IgD-negative memory B cell (primary cell): ENCODE measurements around the gene RAB3GAP2. TPM values are rescaled to one million over a fixed set of nuclear protein-coding genes. Genes with fewer than 3 reads are reported as not detected.
"Not testable (repeated sequence)": the region's sequence is repeated elsewhere in the genome, so short reads cannot be mapped to it uniquely, and the experiment has no call there.

Source experiments
- H3K27ac Mint-ChIP-seq, 3 donors: one replicate each; pipeline ENCODE4 v1.8.0; 2020 to 2022; ENCODE audit warnings: mild to moderate bottlenecking in 3 of 3, mixed read lengths in 3 of 3, moderate library complexity in 1 of 3
- H3K27me3 Mint-ChIP-seq: one replicate; pipeline ENCODE4 v1.8.0; 2021; ENCODE audit warnings: mixed read lengths
- H3K36me3 Mint-ChIP-seq: one replicate; pipeline ENCODE4 v1.8.0; 2020; ENCODE audit warnings: mild to moderate bottlenecking, mixed read lengths
- H3K4me1 Mint-ChIP-seq, 3 donors: one replicate each; pipeline ENCODE4 v1.8.0; 2020 to 2022; ENCODE audit warnings: mixed read lengths in 3 of 3, mild to moderate bottlenecking in 1 of 3
- H3K4me3 Mint-ChIP-seq, 4 donors: one replicate each; pipeline ENCODE4 v1.8.0; 2020 to 2022; ENCODE audit warnings: mild to moderate bottlenecking in 4 of 4, mixed read lengths in 4 of 4, moderate library complexity in 3 of 4
- H3K9me3 Mint-ChIP-seq, 3 donors: one replicate each; pipeline ENCODE4 v1.8.0; 2020 to 2021; ENCODE audit warnings: mixed read lengths in 3 of 3, mild to moderate bottlenecking in 1 of 3
- polyA plus RNA-seq: library from polyadenylated mRNA; unstranded; fragments of 300-500 nt; fragmentation: Illumina TruSeq; gene quantifications from one replicate; pipeline ENCODE4 v1.2.3, GENCODE V29; 2021

RAB3GAP2 gene
- polyA plus RNA-seq, 1 donor from 2014 or later, result 25.6 TPM

DNA sequence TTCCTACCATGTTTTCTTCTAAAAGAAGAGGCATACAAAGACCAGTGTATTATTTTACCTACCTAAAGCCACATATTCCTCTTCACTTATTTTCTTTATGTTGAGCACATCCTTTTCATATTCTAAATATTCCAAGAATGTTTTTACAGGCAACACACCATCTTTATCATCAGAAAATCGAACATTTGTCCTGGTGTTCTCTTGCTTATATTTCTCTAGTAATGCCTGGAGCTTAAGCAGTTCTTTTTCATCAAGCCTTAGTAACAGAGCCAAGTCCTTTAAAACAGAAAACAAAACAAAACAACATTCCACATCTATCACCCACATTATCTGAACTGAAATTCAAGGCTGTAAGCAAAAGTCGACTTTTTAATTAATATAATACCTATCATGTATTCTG lies 89.6 kb downstream of the RAB3GAP2 start:
- no peak overlapping the region for H3K27ac Mint-ChIP-seq
- no peaks in the 10 kb centered on the region for H3K27me3 Mint-ChIP-seq
- no peak overlapping the region for H3K4me3 Mint-ChIP-seq
- no peaks in the 10 kb centered on the region for H3K9me3 Mint-ChIP-seq
- H3K4me1 Mint-ChIP-seq, result peaks cover 0 to 4% (median 0%) of the 10 kb centered on the region in 3 donors
- H3K36me3 Mint-ChIP-seq, result peaks cover 5% of the 10 kb centered on the region

DNA sequence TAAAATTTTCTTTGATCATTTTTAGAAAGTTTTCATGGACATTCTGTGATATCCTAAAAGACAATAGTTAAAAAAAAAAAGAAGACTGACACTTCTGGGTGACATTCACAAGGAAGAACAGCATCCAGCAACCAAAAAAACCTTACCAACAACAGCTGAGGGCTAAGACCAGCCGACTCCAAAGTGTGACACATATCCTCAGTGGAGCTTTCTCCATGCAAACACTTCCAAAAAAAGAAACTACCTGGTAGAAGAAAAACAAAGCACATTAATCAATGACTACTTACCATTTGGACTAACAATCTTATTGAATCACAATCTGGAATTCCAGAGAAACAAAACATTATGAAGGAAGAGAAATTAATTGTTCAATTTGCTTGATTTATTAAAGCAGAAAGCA lies 90.1 kb downstream of the RAB3GAP2 start:
- H3K27ac Mint-ChIP-seq, result no peak overlapping the region
- H3K36me3 Mint-ChIP-seq, result peaks cover 7% of the 10 kb centered on the region
- peaks cover 0 to 4% (median 3%) of the 10 kb centered on the region in 3 donors for H3K4me1 Mint-ChIP-seq
- no peaks in the 10 kb centered on the region for H3K9me3 Mint-ChIP-seq
- no peak overlapping the region for H3K4me3 Mint-ChIP-seq
- no peaks in the 10 kb centered on the region for H3K27me3 Mint-ChIP-seq

DNA sequence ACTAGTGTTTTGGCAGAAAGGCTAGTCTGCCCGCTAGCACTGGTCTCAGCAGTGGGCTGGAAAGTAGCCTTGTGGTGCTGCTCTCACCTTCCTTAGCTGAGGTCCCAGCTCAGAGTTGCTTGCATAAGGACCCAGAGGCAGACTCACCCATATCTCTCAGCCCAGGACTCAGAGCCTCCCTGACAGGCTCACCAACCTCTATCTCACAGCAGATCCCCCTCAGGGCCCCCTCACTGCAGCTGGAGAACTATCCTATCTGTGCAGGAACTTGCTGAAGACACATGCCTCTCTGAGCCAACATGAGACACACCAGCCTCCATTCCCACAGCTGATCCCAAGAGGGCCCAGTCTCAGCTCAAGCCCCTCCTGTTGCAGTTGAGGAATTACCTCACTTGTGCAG lies 95.7 kb downstream of the RAB3GAP2 start:
- Mint-ChIP-seq H3K27ac (peak overlapping the region in 1 of 3 donors; percentile 50), H3K4me3 (no peak overlapping the region), H3K27me3 (no peaks in the 10 kb centered on the region), H3K36me3 (peaks cover 22% of the 10 kb centered on the region), H3K4me1 (peaks cover 0 to 12% (median 8%) of the 10 kb centered on the region in 3 donors), H3K9me3 (no peaks in the 10 kb centered on the region)

DNA sequence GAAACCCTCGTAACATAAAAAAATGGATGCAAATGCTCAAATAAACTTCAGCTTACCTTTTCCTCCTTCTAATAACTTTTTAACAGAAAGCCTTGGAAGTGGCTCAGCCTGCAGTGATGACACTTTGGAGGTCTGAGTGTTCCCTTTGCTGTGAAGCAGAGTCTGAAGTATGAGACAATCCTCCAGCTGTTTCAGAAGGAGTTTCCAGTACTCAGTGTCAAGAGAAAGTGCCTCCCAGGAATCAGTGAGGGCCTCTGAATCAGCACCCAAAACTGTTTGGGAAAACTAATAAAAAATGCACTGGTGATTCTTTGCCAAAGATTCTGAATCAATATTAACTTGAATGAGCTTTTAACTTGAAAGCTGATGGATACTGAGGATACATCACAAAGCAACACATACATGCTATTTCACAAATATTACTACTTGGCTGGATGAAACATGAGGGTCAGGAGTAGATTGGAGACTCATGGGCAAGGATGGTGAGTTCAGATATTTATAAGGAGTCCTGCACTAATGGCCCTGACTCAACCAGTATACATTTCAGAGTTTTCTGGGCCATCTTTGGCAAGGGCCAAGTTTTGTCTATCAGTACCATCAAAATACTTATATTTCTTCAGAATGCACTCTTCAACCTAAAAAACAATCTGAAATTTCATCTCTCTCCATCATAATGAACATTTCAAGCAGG lies 101.3 kb downstream of the RAB3GAP2 start:
- no peak overlapping the region for H3K4me3 Mint-ChIP-seq
- no peaks in the 10 kb centered on the region for H3K27me3 Mint-ChIP-seq
- H3K9me3 Mint-ChIP-seq, result no peaks in the 10 kb centered on the region
- no peak overlapping the region for H3K27ac Mint-ChIP-seq
- H3K36me3 Mint-ChIP-seq, result peaks cover 25% of the 10 kb centered on the region
- peaks cover 0 to 9% (median 0%) of the 10 kb centered on the region in 3 donors for H3K4me1 Mint-ChIP-seq

DNA sequence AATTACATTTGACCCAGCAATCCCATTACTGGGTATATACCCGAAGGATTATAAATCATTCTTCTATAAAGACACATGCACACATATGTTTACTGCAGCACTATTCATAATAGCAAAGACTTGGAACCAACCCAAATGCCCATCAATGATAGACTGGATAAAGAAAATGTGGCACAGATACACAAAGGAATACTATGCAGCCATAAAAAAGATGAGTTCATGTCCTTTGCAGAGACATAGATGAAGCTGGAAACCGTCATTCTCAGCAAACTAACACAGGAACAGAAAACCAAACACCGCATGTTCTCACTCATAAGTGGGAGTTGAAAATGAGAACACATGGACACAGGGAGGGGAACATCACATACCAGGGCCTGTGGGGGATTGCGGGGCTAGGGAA lies 102.4 kb downstream of the RAB3GAP2 start:
- not testable (repeated sequence) for H3K4me1 Mint-ChIP-seq, H3K4me3 Mint-ChIP-seq, H3K27ac Mint-ChIP-seq, H3K27me3 Mint-ChIP-seq, H3K9me3 Mint-ChIP-seq
- H3K36me3 Mint-ChIP-seq, result peaks cover 24% of the 10 kb centered on the region

DNA sequence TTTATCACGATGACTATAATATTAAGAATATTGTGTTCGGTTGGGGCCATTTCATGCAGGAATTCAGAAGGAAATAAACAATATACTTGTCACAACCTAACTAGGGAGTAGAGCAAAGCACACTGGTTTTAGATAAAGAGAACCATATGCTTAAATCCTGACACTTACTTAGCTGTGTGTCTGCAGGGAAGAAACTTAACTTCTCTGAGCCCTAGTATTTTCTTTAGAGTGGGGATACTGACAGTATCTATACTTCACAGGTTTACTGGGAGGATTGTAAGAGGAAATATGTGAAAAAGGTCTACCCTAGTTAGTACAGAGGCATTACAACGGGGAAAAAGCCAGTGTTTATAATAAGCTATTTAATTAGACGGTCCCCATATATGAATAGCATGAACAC lies 105.4 kb downstream of the RAB3GAP2 start:
- Mint-ChIP-seq H3K4me3 (no peak overlapping the region), H3K4me1 (no peaks in the 10 kb centered on the region), H3K27ac (no peak overlapping the region), H3K27me3 (no peaks in the 10 kb centered on the region), H3K36me3 (peaks cover 18% of the 10 kb centered on the region), H3K9me3 (no peaks in the 10 kb centered on the region)

DNA sequence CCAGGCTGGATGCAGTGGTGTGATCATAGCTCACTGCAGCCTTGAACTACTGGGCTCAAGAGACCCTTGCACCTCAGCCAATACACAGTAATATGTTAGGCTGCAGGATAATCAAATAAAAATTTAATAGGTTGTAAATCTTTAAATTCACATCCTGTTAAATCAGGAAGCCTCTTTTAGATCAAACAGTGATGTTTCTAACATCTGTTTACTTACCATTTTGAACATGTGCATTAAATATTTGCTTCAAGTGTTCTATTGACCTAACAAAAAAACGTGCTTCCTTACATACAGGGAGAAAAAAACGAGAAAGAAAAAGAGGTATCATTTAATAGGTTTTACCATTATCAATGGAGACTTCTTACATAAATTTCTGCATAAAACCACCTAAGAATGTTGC lies 107.7 kb downstream of the RAB3GAP2 start:
- H3K9me3 Mint-ChIP-seq, result no peaks in the 10 kb centered on the region
- H3K4me3 Mint-ChIP-seq, result no peak overlapping the region
- H3K27ac Mint-ChIP-seq, result no peak overlapping the region
- H3K4me1 Mint-ChIP-seq, result no peaks in the 10 kb centered on the region
- H3K27me3 Mint-ChIP-seq, result no peaks in the 10 kb centered on the region
- H3K36me3 Mint-ChIP-seq, result peaks cover 5% of the 10 kb centered on the region

DNA sequence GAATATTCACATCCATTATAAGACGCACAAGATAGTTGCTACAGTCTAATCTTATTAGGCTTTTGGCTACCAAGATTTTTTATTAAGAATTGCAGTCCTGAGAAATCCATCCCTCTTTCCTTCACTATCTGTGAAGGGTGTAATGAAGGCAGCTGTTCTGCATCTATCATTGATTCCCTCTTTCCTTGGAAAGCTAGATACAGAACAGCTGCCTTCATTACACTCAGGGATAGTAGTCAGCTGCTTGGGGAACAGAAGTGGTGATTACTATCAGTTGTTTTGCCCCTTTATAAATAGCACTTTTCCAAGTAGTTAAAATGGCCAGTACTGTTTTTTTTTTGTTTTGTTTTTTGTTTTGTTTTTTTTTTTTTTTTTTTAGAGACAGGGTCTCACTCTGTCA lies 108.1 kb downstream of the RAB3GAP2 start:
- Mint-ChIP-seq H3K4me3 (no peak overlapping the region), H3K36me3 (peaks cover 5% of the 10 kb centered on the region), H3K4me1 (no peaks in the 10 kb centered on the region), H3K9me3 (no peaks in the 10 kb centered on the region), H3K27ac (no peak overlapping the region), H3K27me3 (no peaks in the 10 kb centered on the region)

DNA sequence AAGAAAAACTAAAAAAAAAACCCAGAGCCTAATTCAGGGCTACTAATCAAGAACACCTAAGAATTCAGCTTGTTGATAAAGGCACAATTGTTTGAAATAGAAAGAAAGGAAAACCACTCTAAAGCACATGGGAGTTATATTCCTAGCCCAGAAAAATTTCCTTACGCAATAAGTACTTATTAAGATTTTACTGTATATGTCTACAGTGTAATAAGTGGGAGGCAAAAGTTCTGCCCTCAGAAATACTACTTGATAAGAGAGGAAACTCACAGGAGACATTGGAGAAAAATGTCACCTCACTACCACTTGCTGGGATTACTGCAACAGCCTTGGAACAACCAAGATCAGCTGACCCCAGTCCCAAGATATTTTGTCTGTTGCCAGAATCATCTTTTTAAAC lies 112.2 kb downstream of the RAB3GAP2 start:
- Mint-ChIP-seq H3K27me3 (no peaks in the 10 kb centered on the region), H3K27ac (peak overlapping the region in 1 of 3 donors; percentile 41), H3K4me1 (no peaks in the 10 kb centered on the region), H3K9me3 (no peaks in the 10 kb centered on the region), H3K36me3 (peaks cover 7% of the 10 kb centered on the region), H3K4me3 (no peak overlapping the region)

DNA sequence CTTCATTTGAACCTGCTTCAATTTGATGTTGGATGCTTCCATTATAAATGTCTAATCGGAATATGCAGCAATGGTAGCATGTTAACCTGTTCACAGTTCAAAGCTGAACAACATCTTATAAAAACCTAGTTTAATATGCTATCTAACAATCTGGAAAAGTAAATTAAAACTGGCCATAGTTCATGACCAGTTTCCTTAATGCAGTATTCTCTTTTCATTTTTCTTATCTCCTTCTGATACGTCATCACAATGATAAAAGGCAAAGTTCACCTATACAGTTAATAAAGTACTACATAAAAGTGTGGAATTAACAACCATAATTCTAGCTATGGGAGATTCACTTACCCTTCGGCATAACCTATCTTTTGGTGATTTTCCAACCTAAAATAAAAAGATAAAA lies 113.2 kb downstream of the RAB3GAP2 start:
- Mint-ChIP-seq H3K27me3 (no peaks in the 10 kb centered on the region), H3K9me3 (no peaks in the 10 kb centered on the region), H3K36me3 (peaks cover 7% of the 10 kb centered on the region), H3K4me1 (no peaks in the 10 kb centered on the region), H3K27ac (no peak overlapping the region), H3K4me3 (no peak overlapping the region)

DNA sequence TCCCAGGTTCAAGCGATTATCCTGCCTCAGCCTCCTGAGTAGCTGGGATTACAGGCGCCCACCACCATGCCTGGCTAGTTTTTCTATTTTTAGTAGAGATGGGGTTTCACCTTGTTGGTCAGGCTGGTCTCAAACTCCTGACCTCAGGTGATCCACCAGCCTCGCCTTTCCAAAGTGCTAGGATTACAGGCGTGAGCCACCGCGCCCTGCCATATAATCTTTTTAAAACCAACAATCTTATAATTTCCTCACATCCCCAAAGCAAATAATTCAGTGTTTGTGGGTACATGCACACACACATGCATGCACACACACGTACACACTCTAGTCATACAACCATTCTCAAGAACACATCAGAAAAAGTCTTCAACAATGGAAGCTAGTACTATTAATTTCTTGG lies 113.7 kb downstream of the RAB3GAP2 start:
- not testable (repeated sequence) for H3K36me3 Mint-ChIP-seq, H3K4me1 Mint-ChIP-seq, H3K9me3 Mint-ChIP-seq, H3K4me3 Mint-ChIP-seq, H3K27ac Mint-ChIP-seq, H3K27me3 Mint-ChIP-seq

DNA sequence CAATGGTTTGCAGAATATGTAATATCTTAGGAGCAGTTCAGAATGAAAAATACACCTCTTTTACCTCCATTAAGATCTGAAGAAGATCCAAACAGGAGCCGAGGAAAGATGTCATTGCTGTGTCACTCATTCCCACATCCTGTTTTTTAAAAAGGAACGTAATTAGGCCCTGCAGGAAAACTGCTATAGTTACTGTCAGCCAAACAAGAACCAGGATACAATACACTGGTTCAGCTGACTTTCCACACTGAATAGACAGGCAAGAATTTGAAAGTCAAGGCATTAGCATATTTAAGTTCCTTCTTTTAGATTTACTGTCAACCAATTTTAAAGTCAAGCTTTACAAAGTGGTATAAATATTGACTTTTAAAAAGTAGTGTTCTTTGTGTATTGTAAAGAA lies 114.5 kb downstream of the RAB3GAP2 start:
- Mint-ChIP-seq H3K9me3 (no peaks in the 10 kb centered on the region), H3K36me3 (peaks cover 7% of the 10 kb centered on the region), H3K4me3 (no peak overlapping the region), H3K27ac (no peak overlapping the region), H3K27me3 (no peaks in the 10 kb centered on the region), H3K4me1 (no peaks in the 10 kb centered on the region)

DNA sequence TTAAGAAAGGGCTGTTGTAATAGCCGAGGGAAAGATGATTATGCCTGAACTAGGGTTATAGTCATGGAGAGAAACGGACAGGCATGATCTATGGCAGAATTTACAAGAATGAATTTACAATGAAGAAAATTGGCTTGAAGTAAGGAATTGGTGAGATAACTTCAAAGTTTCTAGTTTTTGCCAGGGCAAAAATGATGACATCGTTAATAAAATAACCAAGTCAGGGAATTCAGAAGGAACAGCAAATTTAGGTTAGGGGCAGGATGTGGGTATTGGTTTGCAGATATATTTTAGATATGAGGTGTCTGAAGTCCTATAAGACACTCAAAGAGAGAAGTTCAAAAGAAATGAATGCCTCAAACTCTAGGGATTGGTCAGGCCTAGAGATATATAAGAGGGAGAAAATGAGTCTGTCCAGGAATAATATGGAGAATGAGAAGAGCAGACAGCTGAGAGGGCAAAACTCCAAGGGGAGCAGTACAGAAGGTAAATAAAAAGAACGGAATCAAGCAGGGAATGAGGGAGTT lies 115.6 kb downstream of the RAB3GAP2 start:
- Mint-ChIP-seq H3K9me3 (no peaks in the 10 kb centered on the region), H3K4me1 (no peaks in the 10 kb centered on the region), H3K4me3 (no peak overlapping the region), H3K36me3 (peaks cover 9% of the 10 kb centered on the region), H3K27ac (peak overlapping the region in 1 of 3 donors; percentile 0), H3K27me3 (no peaks in the 10 kb centered on the region)

DNA sequence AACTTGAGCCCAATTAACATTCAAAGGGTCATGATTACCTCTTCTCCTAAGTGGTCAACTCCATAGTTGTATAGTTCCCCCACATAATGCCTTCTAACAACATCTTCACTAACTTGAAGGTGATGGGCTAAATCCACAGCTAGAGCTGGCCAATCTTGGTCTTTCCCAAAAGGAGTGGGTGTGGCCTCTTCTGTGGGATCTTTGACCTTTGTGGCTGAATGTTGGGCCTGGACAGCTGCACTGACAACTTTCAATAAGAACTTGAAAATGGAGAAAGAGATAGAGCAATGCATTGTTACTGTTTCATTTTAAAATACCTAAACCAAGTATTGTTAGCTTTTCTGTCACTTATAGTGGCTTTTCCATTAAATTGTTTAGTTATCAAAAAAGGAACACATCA lies 119.1 kb downstream of the RAB3GAP2 start:
- no peak overlapping the region for H3K4me3 Mint-ChIP-seq

DNA sequence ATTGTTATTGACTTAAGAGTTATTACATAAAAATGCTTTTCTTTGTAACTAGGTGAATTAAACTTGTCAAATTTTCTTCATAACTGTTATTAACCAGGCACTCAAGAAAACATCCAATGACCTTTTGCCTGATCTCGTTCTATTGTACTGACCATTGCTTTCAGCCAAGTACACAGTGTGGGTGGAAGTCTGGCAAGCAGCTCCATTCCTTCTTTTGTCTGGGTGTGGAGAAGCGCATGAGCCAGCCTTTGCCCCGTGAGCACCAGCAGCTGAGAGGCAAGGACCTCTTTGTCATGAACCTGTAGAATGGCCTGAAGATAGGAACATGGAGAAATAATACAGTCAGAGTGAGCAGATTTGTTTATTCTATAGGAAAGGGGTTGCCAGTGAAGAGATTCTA lies 120.8 kb downstream of the RAB3GAP2 start:
- Mint-ChIP-seq H3K4me3 (no peak overlapping the region), H3K27me3 (no peaks in the 10 kb centered on the region), H3K27ac (peak overlapping the region in 1 of 3 donors; percentile 13), H3K36me3 (peaks cover 5% of the 10 kb centered on the region), H3K9me3 (no peaks in the 10 kb centered on the region), H3K4me1 (peaks cover 0 to 8% (median 6%) of the 10 kb centered on the region in 3 donors)

More for the DNA sequence above, 119.1 kb downstream of the RAB3GAP2 start:
- peaks cover 0 to 8% (median 5%) of the 10 kb centered on the region in 3 donors for H3K4me1 Mint-ChIP-seq
- no peaks in the 10 kb centered on the region for H3K9me3 Mint-ChIP-seq
- H3K27me3 Mint-ChIP-seq, result no peaks in the 10 kb centered on the region
- H3K36me3 Mint-ChIP-seq, result peaks cover 10% of the 10 kb centered on the region
- no peak overlapping the region for H3K27ac Mint-ChIP-seq

DNA sequence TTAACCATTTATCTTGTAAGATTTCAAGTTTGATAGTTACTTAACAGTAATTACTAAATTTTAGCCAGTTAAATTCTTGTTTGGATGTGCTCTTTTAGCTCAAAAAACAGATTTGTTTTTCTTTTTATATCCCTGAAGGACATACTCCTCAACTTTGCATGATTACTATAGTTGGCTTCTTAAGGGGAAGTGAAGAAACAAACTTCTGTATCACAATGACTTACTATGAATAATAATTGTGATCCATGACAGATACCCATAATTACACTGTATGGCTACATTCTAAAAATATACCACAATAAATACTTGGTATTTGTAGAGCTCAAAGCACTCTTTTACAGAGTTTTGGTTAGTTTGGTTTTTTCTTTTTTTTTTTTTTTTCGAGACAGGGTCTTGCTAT lies 122.5 kb downstream of the RAB3GAP2 start:
- Mint-ChIP-seq H3K4me3 (no peak overlapping the region), H3K27me3 (no peaks in the 10 kb centered on the region), H3K27ac (peak overlapping the region in 2 of 3 donors; percentile 43 to 88), H3K4me1 (peaks cover 0 to 8% (median 6%) of the 10 kb centered on the region in 3 donors), H3K9me3 (no peaks in the 10 kb centered on the region), H3K36me3 (peaks cover 10% of the 10 kb centered on the region)
